HepG2 (cell line): Measurements from ENCODE around the gene NFKBIL1. TPM values are rescaled to one million over a fixed set of nuclear protein-coding genes. Genes with fewer than 3 reads are reported as not detected.

Experiments
- EP300 ChIP-seq, 3 experiments: sonication (generic) in 1 of 3; formaldehyde crosslinking in 1 of 3; IDR thresholded peaks; 2 replicates each; pipeline versions ENCODE4 v1.5.1 to v1.6.1; 2011 to 2020; ENCODE audit warnings: low read depth in 2 of 3, low read length in 2 of 3, borderline replicate concordance in 1 of 3, improper control_type of control experiment in 1 of 3, mild to moderate bottlenecking in 1 of 3, missing genetic modification reagents in 1 of 3, moderate library complexity in 1 of 3
- GATAD1 ChIP-seq: IDR thresholded peaks from 2 replicates; pipeline ENCODE4 v1.6.1; 2016; ENCODE audit warnings: missing genetic modification reagents, missing compliant biosample characterization
- HDAC2 ChIP-seq: sonication (generic); formaldehyde crosslinking; IDR thresholded peaks from 2 replicates; pipeline ENCODE4 v1.4.0; 2020; ENCODE audit warnings: missing genetic modification reagents
- IKZF5 ChIP-seq: IDR thresholded peaks from 2 replicates; pipeline ENCODE4 v1.6.1; 2018; ENCODE audit warnings: missing genetic modification reagents, mild to moderate bottlenecking, missing compliant biosample characterization
- KLF16 ChIP-seq, 2 experiments: sonication (generic) in 1 of 2; formaldehyde crosslinking in 1 of 2; IDR thresholded peaks; 2 replicates each; pipeline versions ENCODE4 v1.6.1 to v1.8.0; 2016 to 2023; ENCODE audit warnings: missing genetic modification reagents in 2 of 2, missing compliant biosample characterization in 1 of 2
- MAZ ChIP-seq, 2 experiments: sonication (generic) in 1 of 2; formaldehyde crosslinking in 1 of 2; IDR thresholded peaks; 2 replicates each; pipeline versions ENCODE4 v1.5.0 to v1.6.1; 2012 to 2020; ENCODE audit warnings: low read depth in 2 of 2, mild to moderate bottlenecking in 2 of 2, borderline replicate concordance in 1 of 2, improper control_type of control experiment in 1 of 2, low read length in 1 of 2, missing genetic modification reagents in 1 of 2, moderate library complexity in 1 of 2
- RXRA ChIP-seq: sonication (generic); formaldehyde crosslinking; IDR thresholded peaks from 2 replicates; pipeline ENCODE4 v1.5.1; 2020; ENCODE audit warnings: missing genetic modification reagents
- SIN3A ChIP-seq: IDR thresholded peaks from 2 replicates; pipeline ENCODE4 v1.6.1; 2011; ENCODE audit warnings: low read depth, mild to moderate bottlenecking, control low read depth, low read length, borderline replicate concordance
- SOX5 ChIP-seq: IDR thresholded peaks from 2 replicates; pipeline ENCODE4 v1.6.1; 2016; ENCODE audit warnings: borderline replicate concordance
- TCF7 ChIP-seq: sonication (generic); IDR thresholded peaks from 2 replicates; pipeline ENCODE4 v1.6.1; 2016; ENCODE audit warnings: antibody characterized with exemption, low read depth
- THAP9 ChIP-seq: sonication (generic); formaldehyde crosslinking; IDR thresholded peaks from 2 replicates; pipeline ENCODE4; 2020; ENCODE audit warnings: missing genetic modification reagents, mild to moderate bottlenecking, borderline replicate concordance
- YEATS4 ChIP-seq: sonication (generic); formaldehyde crosslinking; IDR thresholded peaks from 2 replicates; pipeline ENCODE4 v1.4.0; 2020; ENCODE audit warnings: missing genetic modification reagents, borderline replicate concordance
- ZBTB38 ChIP-seq: sonication (generic); formaldehyde crosslinking; IDR thresholded peaks from 2 replicates; pipeline ENCODE4 v1.5.1; 2020; ENCODE audit warnings: mild to moderate bottlenecking, missing genetic modification reagents
- ZNF121 ChIP-seq: sonication (generic); formaldehyde crosslinking; IDR thresholded peaks from 2 replicates; pipeline ENCODE4 v1.5.0; 2020; ENCODE audit warnings: mild to moderate bottlenecking, missing genetic modification reagents
- ZNF205 ChIP-seq: IDR thresholded peaks from 2 replicates; pipeline ENCODE4 v1.6.1; 2018; ENCODE audit warnings: missing biosample characterization, missing genetic modification reagents
- ZNF430 ChIP-seq: sonication (generic); formaldehyde crosslinking; IDR thresholded peaks from 2 replicates; pipeline ENCODE4 v1.9.0; 2021; ENCODE audit warnings: mild to moderate bottlenecking, missing genetic modification reagents
- ZNF558 ChIP-seq: sonication (generic); formaldehyde crosslinking; IDR thresholded peaks from 2 replicates; pipeline ENCODE4 v1.9.0; 2022; ENCODE audit warnings: mild to moderate bottlenecking, missing genetic modification reagents, borderline replicate concordance
- ZNF589 ChIP-seq: sonication (generic); formaldehyde crosslinking; conservative IDR thresholded peaks from 2 replicates; pipeline ENCODE4 v1.8.0; 2022; ENCODE audit warnings: mild to moderate bottlenecking, moderate library complexity, missing genetic modification reagents
- ZNF660 ChIP-seq: sonication (generic); formaldehyde crosslinking; IDR thresholded peaks from 2 replicates; pipeline ENCODE4 v1.5.1; 2020; ENCODE audit warnings: mild to moderate bottlenecking, low read depth, missing genetic modification reagents, borderline replicate concordance
- polyA plus RNA-seq, 8 experiments: library from polyadenylated mRNA; depleted of rRNA in 3 of 8; stranded (reverse) in 7 of 8; unstranded in 1 of 8; fragments of >200 nt; fragmentation: Illumina TruSeq in 4 of 8; extraction: Trizol in 4 of 8; gene quantifications; 2 replicates each; pipeline versions ENCODE4 v1.2.1 to v1.2.3, GENCODE V29; 2011 to 2016; ENCODE audit warnings: low read depth in 4 of 8, missing spikeins in 1 of 8, mixed read lengths in 1 of 8; ENCODE audit not compliant: insufficient read depth in 1 of 8
- total RNA-seq, 5 experiments: library from RNA; depleted of rRNA; stranded (reverse); fragments of >200 nt; fragmentation: Illumina TruSeq; extraction: Trizol; gene quantifications; 2 replicates each; pipeline ENCODE4 v1.2.3, GENCODE V29; 2016; ENCODE audit warnings: low read depth in 1 of 5
- TF ChIP-seq, protein P1 (sequence below): sonication (generic); formaldehyde crosslinking; IDR thresholded peaks from 2 replicates; pipeline ENCODE4 v1.8.0; 2022; ENCODE audit warnings: low read depth, missing genetic modification reagents
- TF ChIP-seq, protein P2 (sequence below): IDR thresholded peaks from 2 replicates; pipeline ENCODE4 v1.6.1; 2016; ENCODE audit warnings: low read depth, control low read depth

Gene NFKBIL1
- total and polyA plus RNA-seq, 2 of the 13 experiments (the other 11 are each of a cell fraction or from before 2014, with no cell fraction given): 9.7 to 19.5 TPM

DNA sequence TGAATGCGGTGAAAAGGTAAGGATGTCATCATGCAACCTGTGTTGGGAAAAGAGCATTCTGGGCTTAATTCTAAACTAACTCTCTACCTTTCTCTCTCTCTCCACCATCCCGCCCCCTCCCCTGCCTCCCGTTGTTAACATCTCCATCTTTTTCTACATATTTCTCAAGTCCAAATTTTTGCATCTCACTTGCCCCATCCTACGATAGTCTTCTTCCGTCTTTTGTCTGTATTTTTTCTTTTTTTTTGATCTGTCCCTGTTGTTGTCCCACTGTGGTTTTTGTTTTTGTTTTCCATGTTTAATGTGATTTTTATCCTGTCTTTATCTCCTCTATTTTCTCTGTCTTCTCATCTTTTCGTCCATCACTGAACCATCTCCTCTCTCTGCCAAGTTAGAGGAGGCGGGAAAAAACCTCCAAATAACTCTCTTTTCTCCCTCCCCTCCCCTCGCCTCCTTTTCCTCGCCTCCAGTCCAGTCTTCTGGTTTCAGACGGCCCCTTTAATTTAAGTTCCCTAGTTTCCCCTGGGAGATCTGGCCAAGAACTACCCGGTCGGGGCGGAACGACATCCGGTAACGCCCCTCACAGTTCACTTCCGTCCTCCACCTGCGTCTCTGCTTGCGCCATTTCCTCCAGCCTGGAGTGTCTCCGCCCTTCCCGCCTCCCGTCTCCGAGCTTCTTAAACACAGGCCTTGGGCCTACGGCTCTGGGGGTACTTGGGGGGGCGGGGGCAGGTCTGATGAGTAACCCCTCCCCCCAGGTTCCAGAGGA, at the start of gene NFKBIL1 (continued):
- TF ChIP-seq, protein P1, sequence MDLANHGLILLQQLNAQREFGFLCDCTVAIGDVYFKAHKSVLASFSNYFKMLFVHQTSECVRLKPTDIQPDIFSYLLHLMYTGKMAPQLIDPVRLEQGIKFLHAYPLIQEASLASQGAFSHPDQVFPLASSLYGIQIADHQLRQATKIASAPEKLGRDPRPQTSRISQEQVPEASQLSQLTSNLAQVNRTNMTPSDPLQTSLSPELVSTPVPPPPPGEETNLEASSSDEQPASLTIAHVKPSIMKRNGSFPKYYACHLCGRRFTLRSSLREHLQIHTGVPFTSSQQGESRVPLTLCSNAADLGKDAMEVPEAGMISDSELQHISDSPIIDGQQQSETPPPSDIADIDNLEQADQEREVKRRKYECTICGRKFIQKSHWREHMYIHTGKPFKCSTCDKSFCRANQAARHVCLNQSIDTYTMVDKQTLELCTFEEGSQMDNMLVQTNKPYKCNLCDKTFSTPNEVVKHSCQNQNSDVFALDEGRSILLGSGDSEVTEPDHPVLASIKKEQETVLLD (CRISPR knock-in tag): 0 out of 2 replicates have a peak, but pooled peaks have one; percentile 36
- TF ChIP-seq TCF7 (no peak), ZNF205 (CRISPR knock-in tag) (peak; percentile 16; the same call in 1 of the 2 replicates), MAZ (IDR thresholded peaks at IDR 0.05; ENCODE audit: borderline replicate concordance, low read depth, low read length) (peak; percentile 21; the same call in 1 of the 2 replicates), MAZ (CRISPR knock-in tag; IDR thresholded peaks at IDR 0.05; ENCODE audit: low read depth) (peak; percentile 87), YEATS4 (peak; percentile 62; the same call in 1 of the 2 replicates), ZNF121 (CRISPR knock-in tag) (no peak), THAP9 (CRISPR knock-in tag) (peak; percentile 39; the same call in 1 of the 2 replicates), EP300 (IDR thresholded peaks at IDR 0.05; ENCODE audit: low read depth in 2 of 2, low read length in 2 of 2) (peak in 1 of 2 experiments; percentile 37; a peak in 1 of 4 replicates), EP300 (CRISPR knock-in tag; IDR thresholded peaks at IDR 0.05; ENCODE audit: borderline replicate concordance) (peak; percentile 48), SIN3A (peak; percentile 58; the same call in 1 of the 2 replicates), HDAC2 (CRISPR knock-in tag) (peak; percentile 74), SOX5 (CRISPR knock-in tag) (no peak; the same call in 1 of the 2 replicates), ZNF589 (CRISPR knock-in tag) (0 out of 2 replicates have a peak, but pooled peaks have one; percentile 74), RXRA (CRISPR knock-in tag) (peak; percentile 60; the same call in 1 of the 2 replicates), IKZF5 (CRISPR knock-in tag) (peak; percentile 88), GATAD1 (CRISPR knock-in tag) (peak; percentile 94), KLF16 (CRISPR knock-in tag; IDR thresholded peaks at IDR 0.05) (peak in 1 of 2 experiments; percentile 88; a peak in 1 of 4 replicates), ZNF430 (CRISPR knock-in tag) (no peak), ZNF558 (CRISPR knock-in tag) (peak; percentile 64; the same call in 1 of the 2 replicates), ZNF660 (CRISPR knock-in tag) (no peak), ZBTB38 (CRISPR knock-in tag) (peak; percentile 39; the same call in 1 of the 2 replicates)
- TF ChIP-seq, protein P2, sequence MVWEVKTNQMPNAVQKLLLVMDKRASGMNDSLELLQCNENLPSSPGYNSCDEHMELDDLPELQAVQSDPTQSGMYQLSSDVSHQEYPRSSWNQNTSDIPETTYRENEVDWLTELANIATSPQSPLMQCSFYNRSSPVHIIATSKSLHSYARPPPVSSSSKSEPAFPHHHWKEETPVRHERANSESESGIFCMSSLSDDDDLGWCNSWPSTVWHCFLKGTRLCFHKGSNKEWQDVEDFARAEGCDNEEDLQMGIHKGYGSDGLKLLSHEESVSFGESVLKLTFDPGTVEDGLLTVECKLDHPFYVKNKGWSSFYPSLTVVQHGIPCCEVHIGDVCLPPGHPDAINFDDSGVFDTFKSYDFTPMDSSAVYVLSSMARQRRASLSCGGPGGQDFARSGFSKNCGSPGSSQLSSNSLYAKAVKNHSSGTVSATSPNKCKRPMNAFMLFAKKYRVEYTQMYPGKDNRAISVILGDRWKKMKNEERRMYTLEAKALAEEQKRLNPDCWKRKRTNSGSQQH (CRISPR knock-in tag): peak; percentile 57; the same call in 1 of the 2 replicates
